K562 (cell line): ENCODE measurements around the gene SNCB. TPM values are rescaled to one million over a fixed set of nuclear protein-coding genes. Genes with fewer than 3 reads are reported as not detected.

Experiments
- ATAC-seq: fragments of 200-7000 bp; cut with Tn5 transposase; 3 replicates; pipeline ENCODE4 v1.9.1; 2020; ENCODE audit warnings: moderate library complexity
- BruUV-seq: library from RNA; stranded (reverse); fragments of 400-500 nt; replicated peaks from 2 replicates; lab custom pipeline; 2021; lab: Mats Ljungman, UMichigan
- CTCF ChIA-PET: fragments of 300-600 bp; formaldehyde crosslinking; extraction: SDS; loops from one replicate; lab custom pipeline; 2021; ENCODE audit warnings: low intra/inter-chr PET ratio; lab: Yijun Ruan, JAX
- POLR2A ChIA-PET: fragments of 300-600, 350-650 bp; sonication (Branson Sonifier 250); formaldehyde crosslinking; extraction: SDS; loops from one replicate; lab custom pipeline; 2021; ENCODE audit warnings: antibody characterized with exemption, inconsistent platforms; lab: Yijun Ruan, JAX
- DNase-seq, 4 experiments: peaks; one replicate each; pipeline versions ENCODE4 v3.0.0 to v3.0.0-alpha.2; 2011 to 2018; ENCODE audit warnings: low spot score in 3 of 4, mixed read lengths in 3 of 4; ENCODE audit errors: extremely low read depth in 1 of 4
- FAIRE-seq: peaks from 2 replicates; lab custom pipeline; 2011; peaks lifted over from hg19 to GRCh38; lab: Jason Lieb, UNC
- H2AFZ ChIP-seq: 2 replicates; pipeline ENCODE4 v1.6.0; 2011; ENCODE audit warnings: low read depth, low read length, control low read depth, inconsistent platforms
- H3K27ac ChIP-seq: fragments of 200-600 bp; 3 replicates; pipeline ENCODE4 v1.8.0; 2011; ENCODE audit warnings: low read depth, mild to moderate bottlenecking, control low read depth, inconsistent platforms, low read length, moderate library complexity, mixed read lengths; ENCODE audit errors: extremely low read depth
- H3K27me3 ChIP-seq, 2 experiments: fragments of 300-600 bp in 1 of 2; 2 replicates in 1 of 2; 3 replicates in 1 of 2; pipeline versions ENCODE4 v1.6.0 to v1.8.0; 2011; ENCODE audit warnings: inconsistent platforms in 2 of 2, low read length in 2 of 2, mild to moderate bottlenecking in 1 of 2, mixed read lengths in 1 of 2, moderate library complexity in 1 of 2; ENCODE audit not compliant: control insufficient read depth in 2 of 2, insufficient read depth in 2 of 2
- H3K36me3 ChIP-seq: fragments of 300-600 bp; 3 replicates; pipeline ENCODE4 v1.8.0; 2011; ENCODE audit warnings: mild to moderate bottlenecking, low read length, inconsistent platforms; ENCODE audit not compliant: control insufficient read depth, insufficient read depth
- H3K4me1 ChIP-seq, 2 experiments: fragments of 200-600 bp in 1 of 2; replicated peaks in 1 of 2; 2 replicates in 1 of 2; 3 replicates in 1 of 2; pipeline versions ENCODE4 v1.5.1 to v1.8.0; 2011; ENCODE audit warnings: inconsistent platforms in 2 of 2, low read length in 2 of 2, mild to moderate bottlenecking in 1 of 2, mixed read lengths in 1 of 2, moderate library complexity in 1 of 2; ENCODE audit not compliant: control insufficient read depth in 2 of 2, insufficient read depth in 2 of 2
- H3K4me2 ChIP-seq: 2 replicates; pipeline ENCODE4 v1.6.1; 2011; ENCODE audit warnings: low read length, control low read depth, inconsistent platforms, mixed read lengths; ENCODE audit not compliant: insufficient read depth
- H3K4me3 ChIP-seq: fragments of 200-600 bp; sonication (generic), shearing (Covaris generic); 2 replicates; pipeline ENCODE4 v1.5.1; 2016; ENCODE audit warnings: control low read depth, inconsistent platforms
- H3K79me2 ChIP-seq: fragments of 200-600 bp; 3 replicates; pipeline ENCODE4 v1.8.0; 2011; ENCODE audit warnings: low read length, inconsistent platforms; ENCODE audit not compliant: control insufficient read depth, insufficient read depth
- H3K9ac ChIP-seq, 2 experiments: 2 replicates each; pipeline versions ENCODE4 v1.6.0 to v1.6.1; 2011; ENCODE audit warnings: low read depth in 2 of 2, low read length in 2 of 2, control low read depth in 1 of 2, inconsistent platforms in 1 of 2, mild to moderate bottlenecking in 1 of 2, mixed read lengths in 1 of 2; ENCODE audit not compliant: insufficient read depth in 1 of 2
- H3K9me1 ChIP-seq: one replicate; pipeline ENCODE4 v1.6.0; 2011; ENCODE audit warnings: inconsistent platforms, mild to moderate bottlenecking, low read length, moderate library complexity; ENCODE audit not compliant: control insufficient read depth, insufficient read depth
- H3K9me3 ChIP-seq: replicated peaks from 2 replicates; pipeline ENCODE4 v1.5.1; 2011; ENCODE audit warnings: low read depth, low read length, inconsistent platforms; ENCODE audit not compliant: control insufficient read depth, insufficient read depth
- H4K20me1 ChIP-seq: replicated peaks from 2 replicates; pipeline ENCODE4 v1.6.1; 2011; ENCODE audit warnings: low read length, inconsistent platforms, mixed read lengths; ENCODE audit not compliant: control insufficient read depth, insufficient read depth
- KHSRP ChIP-seq: fragments of 450-650 bp; IDR thresholded peaks from 2 replicates; pipeline ENCODE4 v1.6.1; 2017
- NR2F6 ChIP-seq: fragments of 450-650 bp; formaldehyde crosslinking; IDR thresholded peaks from 2 replicates; pipeline ENCODE4 v1.4.0; 2020; ENCODE audit warnings: mild to moderate bottlenecking
- POLR2B ChIP-seq: fragments of 450-650 bp; IDR thresholded peaks from 2 replicates; pipeline ENCODE4 v1.6.1; 2018; ENCODE audit warnings: low read depth; ENCODE audit not compliant: partially characterized antibody
- ZBTB7A ChIP-seq: IDR thresholded peaks from 2 replicates; pipeline ENCODE4 v1.6.1; 2011; ENCODE audit warnings: low read depth, mild to moderate bottlenecking, low read length, moderate library complexity, borderline replicate concordance; ENCODE audit not compliant: control insufficient read depth
- ZNF263 ChIP-seq: sonication (generic); formaldehyde crosslinking; IDR thresholded peaks from 2 replicates; pipeline ENCODE4 v1.8.0; 2022; ENCODE audit warnings: mild to moderate bottlenecking, missing genetic modification reagents, borderline replicate concordance
- ZNF507 ChIP-seq: conservative IDR thresholded peaks from 2 replicates; pipeline ENCODE4 v1.6.1; 2017; ENCODE audit warnings: missing genetic modification characterization, missing compliant biosample characterization
- ZNF778 ChIP-seq: fragments of 450-650 bp; formaldehyde crosslinking; IDR thresholded peaks from 2 replicates; pipeline ENCODE4 v1.4.0; 2020; ENCODE audit warnings: mild to moderate bottlenecking, moderate library complexity
- WGBS: fragments of 100-300 bp; shearing (Covaris generic); methylation state at CpG from one replicate; pipeline ENCODE4 v1.1.6; 2016; ENCODE audit warnings: low coverage, mixed read lengths; ENCODE audit not compliant: insufficient coverage; ENCODE audit errors: missing lambda C conversion rate; 5-methylcytosine and 5-hydroxymethylcytosine counted together
- in situ Hi-C: fragments of 300-500 bp; cut with MboI; formaldehyde crosslinking; loops from 4 replicates; pipeline ENCODE4 v1.15.0; 2018; ENCODE audit warnings: inconsistent platforms, mixed read lengths
- intact Hi-C: fragments of 100-400 bp; cut with micrococcal nuclease; formaldehyde crosslinking; loops from 2 replicates; pipeline ENCODE4 v1.14.2; 2022
- polyA plus RNA-seq, 8 experiments: library from polyadenylated mRNA; depleted of rRNA in 4 of 8; stranded (reverse) in 5 of 8; unstranded in 3 of 8; fragments of >200 nt; fragmentation: Nextera tagmentation in 2 of 8; fragmentation: Illumina TruSeq in 1 of 8; extraction: Ambion mirVana in 2 of 8; extraction: Trizol in 1 of 8; gene quantifications; 2 replicates each; pipeline versions ENCODE4 v1.2.1 to v1.2.3, GENCODE V29; 2011 to 2014; ENCODE audit warnings: inconsistent platforms in 1 of 8, missing spikeins in 1 of 8
- total RNA-seq, 7 experiments: library from RNA; depleted of rRNA in 6 of 7; stranded (reverse); fragments of >200 nt in 6 of 7; fragmentation: Illumina TruSeq in 2 of 7; extraction: Trizol in 2 of 7; gene quantifications; 2 replicates each; pipeline versions ENCODE4 v1.2.1 to v1.2.3, GENCODE V29; 2011 to 2021; ENCODE audit warnings: low replicate concordance in 1 of 7
- TF ChIP-seq, protein P1 (sequence below): fragments of 250-450 bp; sonication (Bioruptor Pico); IDR thresholded peaks from 2 replicates; pipeline ENCODE4 v1.4.0; 2020; ENCODE audit warnings: mild to moderate bottlenecking, moderate library complexity

Gene SNCB
- total and polyA plus RNA-seq, 9 of the 15 experiments (the other 6 are each of a cell fraction or from before 2014, with no cell fraction given), result not detected

DNA sequence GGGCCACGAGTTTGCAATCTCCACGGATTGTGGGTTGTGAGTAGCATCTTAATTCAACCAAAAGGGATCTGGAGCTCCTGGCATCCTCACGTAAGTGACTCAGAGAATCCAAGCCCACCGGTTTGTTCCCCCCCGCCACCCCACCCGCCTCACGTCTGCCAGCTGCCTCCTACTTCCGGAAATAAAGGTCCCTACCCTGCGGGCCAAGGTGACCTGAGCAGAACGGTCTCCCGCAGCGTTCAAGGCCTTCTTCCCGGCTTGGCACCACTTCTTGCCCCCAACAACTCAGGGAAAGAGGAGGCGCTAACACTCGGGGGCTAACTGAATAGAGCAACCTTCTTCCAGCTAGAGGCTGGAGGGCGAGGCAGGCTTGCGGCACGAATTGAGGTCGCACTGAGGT, 11.6 kb downstream of the SNCB start:
- FAIRE-seq (no peak), ATAC-seq (no peak), DNase-seq (no peak)
- H3K36me3 ChIP-seq, result no peaks in the 10 kb centered on the region
- no peak overlapping the region for H3K27ac ChIP-seq
- CTCF ChIA-PET, result interaction anchor here (0.6 to 1.4 kb wide), 3 partner anchors 45 to 890 kb away, joined by 3 to 8 read pairs (median 4); no protein-coding TSS in a partner anchor
- peaks cover 3% of the 10 kb centered on the region; the same call in 1 of the 2 replicates for H4K20me1 ChIP-seq
- no peaks in the 10 kb centered on the region for H3K9me1 ChIP-seq
- in situ Hi-C loops (no loop called here), intact Hi-C loops (loop anchor here (1.0 to 5.0 kb wide), 2 partner anchors 44 to 201 kb away; partner anchors contain the start of gene CLTB)
- POLR2A ChIA-PET, result no interaction called here
- no peaks in the 10 kb centered on the region for H3K9me3 ChIP-seq
- 18% methylated on average over 19 of the region's 19 CpGs for WGBS
- H3K9ac ChIP-seq, result peak overlapping the region in 1 of 2 experiments; percentile 86; a peak in 2 of 4 replicates
- peaks cover 19 to 51% of the 10 kb centered on the region in 2 experiments for H3K27me3 ChIP-seq
- no peaks in the 10 kb centered on the region for H3K79me2 ChIP-seq
- BruUV-seq, result no TSS peak
- peak overlapping the region; percentile 19 for H3K4me3 ChIP-seq
- peak overlapping the region; percentile 70 for H2AFZ ChIP-seq
- peaks cover 8 to 34% of the 10 kb centered on the region in 2 experiments for H3K4me1 ChIP-seq
- peak overlapping the region; percentile 64 for H3K4me2 ChIP-seq
- TF ChIP-seq ZBTB7A (0 out of 2 replicates have a peak, but pooled peaks have one; percentile 13), ZNF507 (tag) (no peak), ZNF778 (CRISPR knock-in tag) (no peak), KHSRP (no peak), POLR2B (no peak), NR2F6 (CRISPR knock-in tag) (no peak), ZNF263 (CRISPR knock-in tag) (no peak)
- TF ChIP-seq, protein P1, sequence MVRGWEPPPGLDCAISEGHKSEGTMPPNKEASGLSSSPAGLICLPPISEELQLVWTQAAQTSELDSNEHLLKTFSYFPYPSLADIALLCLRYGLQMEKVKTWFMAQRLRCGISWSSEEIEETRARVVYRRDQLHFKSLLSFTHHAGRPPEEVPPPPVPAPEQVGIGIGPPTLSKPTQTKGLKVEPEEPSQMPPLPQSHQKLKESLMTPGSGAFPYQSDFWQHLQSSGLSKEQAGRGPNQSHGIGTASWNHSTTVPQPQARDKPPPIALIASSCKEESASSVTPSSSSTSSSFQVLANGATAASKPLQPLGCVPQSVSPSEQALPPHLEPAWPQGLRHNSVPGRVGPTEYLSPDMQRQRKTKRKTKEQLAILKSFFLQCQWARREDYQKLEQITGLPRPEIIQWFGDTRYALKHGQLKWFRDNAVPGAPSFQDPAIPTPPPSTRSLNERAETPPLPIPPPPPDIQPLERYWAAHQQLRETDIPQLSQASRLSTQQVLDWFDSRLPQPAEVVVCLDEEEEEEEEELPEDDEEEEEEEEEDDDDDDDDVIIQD, result no peak
